ENCODE data around the gene NHSL2.

Gene NHSL2

DNA sequence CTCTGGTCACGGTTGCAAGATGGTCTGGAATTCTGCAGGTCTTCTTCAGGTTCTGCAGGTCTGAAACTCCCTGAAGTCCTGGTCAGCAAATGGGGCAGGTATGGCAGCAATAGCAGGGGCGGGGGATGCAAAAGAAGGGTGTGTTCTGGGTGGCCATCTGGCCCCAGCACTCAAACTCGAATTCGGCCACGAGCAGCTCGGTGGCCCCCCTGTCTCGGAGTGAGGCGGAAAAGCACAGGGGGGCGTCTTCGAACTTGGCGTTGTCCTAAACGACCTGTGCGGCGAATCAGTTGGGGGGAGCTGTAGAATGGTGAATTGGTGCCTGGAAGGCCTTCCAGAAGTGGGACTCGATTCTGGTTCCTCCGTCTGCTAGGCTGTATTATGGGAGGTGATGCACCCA is 219.0 kb downstream of the NHSL2 start:
- Histone ChIP-seq H3K4me3 (ENCODE audit: control insufficient read depth in 1 of 7, extremely low read depth in 1 of 7, insufficient read depth in 4 of 7, low read depth in 2 of 7, low read length in 6 of 7) (no peak overlapping the region), H3K9me3 (ENCODE audit: control extremely low read depth in 1 of 5, control insufficient read depth in 4 of 5, insufficient read depth in 2 of 5, low read depth in 1 of 5, low read length in 4 of 5) (no peaks in the 10 kb centered on the region), H3K27me3 (replicated peaks in 2 of 5; ENCODE audit: control insufficient read depth in 4 of 5, insufficient read depth in 5 of 5, low read length in 4 of 5) (peaks cover 0 to 49% (median 0%) of the 10 kb centered on the region in 5 experiments), H3K36me3 (ENCODE audit: control insufficient read depth in 4 of 4, insufficient read depth in 4 of 4, low read length in 3 of 4) (peaks cover 0 to 16% (median 7%) of the 10 kb centered on the region in 4 experiments), H3K27ac (ENCODE audit: insufficient read depth in 1 of 2, low read depth in 1 of 2, low read length in 2 of 2, poor library complexity in 1 of 2, severe bottlenecking in 2 of 2) (no peak overlapping the region), H3K4me1 (ENCODE audit: control extremely low read depth in 1 of 4, control insufficient read depth in 4 of 4, insufficient read depth in 4 of 4, low read length in 3 of 4) (peaks cover 10 to 57% (median 36%) of the 10 kb centered on the region in 4 experiments)
- CTCF ChIA-PET = interaction anchor here (0.7 to 10.1 kb wide), 5 partner anchors 15 to 394 kb away, joined by 3 to 127 read pairs (median 3); no protein-coding TSS in a partner anchor
- POLR2A ChIA-PET = no interaction called here
- DNase-seq = no peak
- WGBS (ENCODE audit: insufficient coverage) = 93% methylated on average over 15 of the region's 16 CpGs

DNA sequence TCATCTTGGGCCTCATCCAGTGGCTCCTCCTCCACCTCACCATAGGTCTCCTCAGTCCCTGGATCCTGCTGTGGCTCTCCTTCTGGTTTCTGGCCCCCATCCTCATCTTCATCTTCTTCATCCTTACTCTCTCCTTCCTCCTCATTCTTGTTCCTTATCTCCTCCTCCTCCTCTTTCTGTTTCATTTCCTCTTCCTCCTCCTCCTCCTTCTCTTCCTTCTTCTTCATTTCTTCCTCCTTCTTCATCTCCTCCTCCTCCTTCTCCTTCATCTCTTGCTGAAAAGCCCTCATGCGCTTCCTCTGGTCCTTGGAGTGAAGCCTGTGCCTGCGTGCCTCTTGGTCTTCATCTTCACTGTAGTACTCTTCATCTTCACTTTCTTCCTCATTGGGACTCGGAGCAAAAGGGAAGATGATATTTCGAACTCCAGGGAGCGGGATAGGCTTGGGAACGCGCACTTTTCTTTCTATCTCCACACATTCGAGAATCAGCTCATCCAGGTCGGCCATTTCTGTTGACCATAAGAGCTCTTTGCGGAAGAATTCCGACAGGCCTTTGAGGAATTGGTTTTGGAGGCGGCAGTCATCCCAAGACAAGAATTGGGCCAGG is 219.6 kb downstream of the NHSL2 start:
- Histone ChIP-seq H3K9me3 (ENCODE audit: control extremely low read depth in 1 of 5, control insufficient read depth in 4 of 5, insufficient read depth in 2 of 5, low read depth in 1 of 5, low read length in 4 of 5) (no peaks in the 10 kb centered on the region), H3K27me3 (replicated peaks in 2 of 5; ENCODE audit: control insufficient read depth in 4 of 5, insufficient read depth in 5 of 5, low read length in 4 of 5) (peaks cover 0 to 52% (median 0%) of the 10 kb centered on the region in 5 experiments), H3K4me3 (ENCODE audit: control insufficient read depth in 1 of 7, extremely low read depth in 1 of 7, insufficient read depth in 4 of 7, low read depth in 2 of 7, low read length in 6 of 7) (no peak overlapping the region), H3K27ac (ENCODE audit: insufficient read depth in 1 of 2, low read depth in 1 of 2, low read length in 2 of 2, poor library complexity in 1 of 2, severe bottlenecking in 2 of 2) (no peak overlapping the region), H3K4me1 (ENCODE audit: control extremely low read depth in 1 of 4, control insufficient read depth in 4 of 4, insufficient read depth in 4 of 4, low read length in 3 of 4) (peaks cover 7 to 51% (median 30%) of the 10 kb centered on the region in 4 experiments), H3K36me3 (ENCODE audit: control insufficient read depth in 4 of 4, insufficient read depth in 4 of 4, low read length in 3 of 4) (peaks cover 0 to 16% (median 7%) of the 10 kb centered on the region in 4 experiments)
- ChIA-PET POLR2A (no interaction called here), CTCF (interaction anchor here (0.8 to 10.1 kb wide), 4 partner anchors 15 to 144 kb away, joined by 3 to 127 read pairs (median 3); no protein-coding TSS in a partner anchor)
- WGBS (ENCODE audit: insufficient coverage) = 90% methylated on average over 12 of the region's 12 CpGs
- no peak for DNase-seq

DNA sequence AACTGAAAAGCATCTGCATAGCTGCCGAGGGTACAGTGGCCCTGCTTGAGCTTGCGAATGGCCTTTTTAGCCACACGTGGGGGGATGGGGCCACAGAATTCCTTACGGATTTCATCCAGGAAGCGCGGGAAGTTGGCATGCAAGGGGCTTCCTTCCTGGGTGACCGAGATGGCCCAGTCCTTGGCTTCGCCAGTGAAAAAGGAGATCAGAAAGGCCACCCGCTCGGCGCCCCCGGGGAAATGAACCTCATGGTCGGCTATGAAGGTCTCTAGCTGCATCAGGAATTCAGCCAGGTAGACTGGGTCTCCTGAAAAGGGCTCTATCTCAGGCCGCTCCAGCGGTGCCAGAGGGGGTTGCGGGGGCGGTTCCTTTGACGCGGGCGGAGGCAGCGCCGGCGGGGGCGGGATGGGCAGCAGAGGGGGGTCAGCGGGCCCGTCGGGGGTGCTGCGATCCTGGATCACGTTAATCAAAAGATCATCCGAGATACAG is 220.2 kb downstream of the NHSL2 start:
- peak overlapping the region in 4 of 7 experiments; percentile 32 to 65 (median 48) for H3K4me3 ChIP-seq (ENCODE audit: control insufficient read depth in 1 of 7, extremely low read depth in 1 of 7, insufficient read depth in 4 of 7, low read depth in 2 of 7, low read length in 6 of 7)
- peaks cover 0 to 56% (median 0%) of the 10 kb centered on the region in 5 experiments for H3K27me3 ChIP-seq (replicated peaks in 2 of 5; ENCODE audit: control insufficient read depth in 4 of 5, insufficient read depth in 5 of 5, low read length in 4 of 5)
- H3K36me3 ChIP-seq (ENCODE audit: control insufficient read depth in 4 of 4, insufficient read depth in 4 of 4, low read length in 3 of 4) = peaks cover 0 to 16% (median 7%) of the 10 kb centered on the region in 4 experiments
- H3K4me1 ChIP-seq (ENCODE audit: control extremely low read depth in 1 of 4, control insufficient read depth in 4 of 4, insufficient read depth in 4 of 4, low read length in 3 of 4) = peaks cover 7 to 46% (median 25%) of the 10 kb centered on the region in 4 experiments
- no peak for DNase-seq
- ChIA-PET POLR2A (interaction anchor here (1.1 kb wide), 1 partner anchor 100 kb away, joined by 3 read pairs; no protein-coding TSS in a partner anchor), CTCF (interaction anchor here (1.3 to 10.1 kb wide), 4 partner anchors 34 to 133 kb away, joined by 3 to 127 read pairs (median 4); no protein-coding TSS in a partner anchor)
- H3K27ac ChIP-seq (ENCODE audit: insufficient read depth in 1 of 2, low read depth in 1 of 2, low read length in 2 of 2, poor library complexity in 1 of 2, severe bottlenecking in 2 of 2) = no peak overlapping the region
- WGBS (ENCODE audit: insufficient coverage) = 55% methylated on average over 23 of the region's 30 CpGs
- no peaks in the 10 kb centered on the region for H3K9me3 ChIP-seq (ENCODE audit: control extremely low read depth in 1 of 5, control insufficient read depth in 4 of 5, insufficient read depth in 2 of 5, low read depth in 1 of 5, low read length in 4 of 5)

DNA sequence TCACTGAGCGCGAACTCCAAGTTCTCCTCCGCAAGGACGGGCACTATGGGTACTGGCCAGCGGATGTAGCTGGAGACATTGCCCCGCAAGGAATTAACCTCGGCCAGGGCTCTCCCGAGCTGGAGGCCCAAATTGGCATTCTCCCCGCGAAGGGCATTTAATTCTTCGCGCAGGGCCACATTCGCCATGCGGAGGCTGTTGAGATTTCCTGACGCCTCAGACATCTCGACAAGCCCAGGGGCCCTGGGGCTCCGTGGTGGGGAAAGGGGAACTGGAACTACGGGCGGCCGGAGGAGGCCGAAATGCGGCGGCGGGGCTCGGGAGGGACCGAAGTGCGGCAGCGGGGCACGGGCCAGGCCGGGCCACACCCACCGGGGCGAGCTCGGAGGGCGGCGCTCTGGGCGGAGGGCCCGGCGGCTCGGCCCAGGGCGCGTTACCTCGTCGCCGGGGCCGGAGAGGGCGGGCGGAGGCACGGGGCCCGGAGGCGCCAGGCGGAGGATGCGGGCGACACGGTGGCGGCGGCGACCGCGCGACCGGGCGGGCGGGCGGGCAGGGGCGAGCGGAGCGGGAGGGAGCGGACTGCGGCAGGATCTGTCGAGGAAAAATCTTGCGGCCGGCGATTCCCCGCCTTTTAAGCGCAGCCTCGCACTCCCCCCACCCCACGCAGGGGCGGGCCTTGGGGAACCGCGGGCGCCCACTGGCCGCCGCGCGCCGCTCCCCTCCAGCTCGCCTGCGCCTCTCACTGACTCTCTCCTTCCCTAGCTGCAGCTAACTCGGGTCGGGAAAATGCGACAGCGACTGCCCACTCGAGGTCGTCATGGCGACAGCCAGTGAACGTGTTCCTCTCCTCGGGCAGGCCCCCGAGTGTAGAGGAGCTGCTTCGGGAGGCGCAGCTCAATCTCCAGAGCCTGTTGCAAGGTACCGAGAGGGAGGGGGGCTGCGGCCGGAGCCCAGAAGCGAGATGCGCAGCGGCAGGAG is 221.0 kb downstream of the NHSL2 start, which contains the start of gene RTL5:
TSS of gene RTL5 (minus strand) at position 599 of the 978 bp plus-strand sequence.
- H3K27me3 ChIP-seq (replicated peaks in 2 of 5; ENCODE audit: control insufficient read depth in 4 of 5, insufficient read depth in 5 of 5, low read length in 4 of 5) = peaks cover 0 to 56% (median 0%) of the 10 kb centered on the region in 5 experiments
- H3K36me3 ChIP-seq (ENCODE audit: control insufficient read depth in 4 of 4, insufficient read depth in 4 of 4, low read length in 3 of 4) = peaks cover 0 to 16% (median 7%) of the 10 kb centered on the region in 4 experiments
- POLR2A ChIA-PET = interaction anchor here (0.6 to 1.1 kb wide), 3 partner anchors 10 to 224 kb away, joined by 3 to 4 read pairs (median 3); no protein-coding TSS in a partner anchor
- CTCF ChIA-PET = interaction anchor here (0.7 to 10.1 kb wide), 7 partner anchors 9 to 133 kb away, joined by 3 to 127 read pairs (median 4); no protein-coding TSS in a partner anchor
- no peaks in the 10 kb centered on the region for H3K9me3 ChIP-seq (ENCODE audit: control extremely low read depth in 1 of 5, control insufficient read depth in 4 of 5, insufficient read depth in 2 of 5, low read depth in 1 of 5, low read length in 4 of 5)
- DNase-seq = peak; percentile 69 to 85 (median 82)
- peaks cover 7 to 38% (median 17%) of the 10 kb centered on the region in 4 experiments for H3K4me1 ChIP-seq (ENCODE audit: control extremely low read depth in 1 of 4, control insufficient read depth in 4 of 4, insufficient read depth in 4 of 4, low read length in 3 of 4)
- peak within 1 kb of the TSS in 6 of 7 experiments; percentile 15 to 65 (median 36) for H3K4me3 ChIP-seq (ENCODE audit: control insufficient read depth in 1 of 7, extremely low read depth in 1 of 7, insufficient read depth in 4 of 7, low read depth in 2 of 7, low read length in 6 of 7)
- WGBS (ENCODE audit: insufficient coverage) = 26% methylated on average over 95 of the region's 106 CpGs
- no peak within 1 kb of the TSS for H3K27ac ChIP-seq (ENCODE audit: insufficient read depth in 1 of 2, low read depth in 1 of 2, low read length in 2 of 2, poor library complexity in 1 of 2, severe bottlenecking in 2 of 2)

DNA sequence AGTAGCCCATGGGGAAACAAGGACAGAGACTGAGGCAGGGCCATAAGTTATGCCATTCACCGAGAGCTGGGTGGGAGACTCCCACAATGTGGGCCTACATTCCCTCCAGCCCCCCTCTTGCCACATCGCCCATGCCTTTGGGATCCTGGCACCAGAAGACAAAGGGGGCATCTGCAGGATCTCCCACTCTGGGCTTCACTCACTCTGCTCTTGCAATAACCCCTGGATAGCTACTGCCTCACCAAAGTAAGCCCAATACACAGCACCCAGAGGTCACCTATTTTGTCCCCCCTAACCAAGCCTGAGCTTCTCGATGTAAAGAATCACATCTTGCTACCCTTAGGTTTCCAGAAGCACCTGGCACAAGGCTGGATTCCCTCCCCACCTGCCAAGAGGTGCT is 221.8 kb downstream of the NHSL2 start:
- ChIA-PET POLR2A (interaction anchor here (0.6 to 1.1 kb wide), 2 partner anchors 10 to 224 kb away, joined by 3 to 4 read pairs; no protein-coding TSS in a partner anchor), CTCF (interaction anchor here (0.7 to 10.1 kb wide), 5 partner anchors 9 to 134 kb away, joined by 3 to 127 read pairs (median 5); no protein-coding TSS in a partner anchor)
- Histone ChIP-seq H3K27ac (ENCODE audit: insufficient read depth in 1 of 2, low read depth in 1 of 2, low read length in 2 of 2, poor library complexity in 1 of 2, severe bottlenecking in 2 of 2) (no peak overlapping the region), H3K9me3 (ENCODE audit: control extremely low read depth in 1 of 5, control insufficient read depth in 4 of 5, insufficient read depth in 2 of 5, low read depth in 1 of 5, low read length in 4 of 5) (no peaks in the 10 kb centered on the region), H3K4me1 (ENCODE audit: control extremely low read depth in 1 of 4, control insufficient read depth in 4 of 4, insufficient read depth in 4 of 4, low read length in 3 of 4) (peaks cover under 1 to 29% (median 9%) of the 10 kb centered on the region in 4 experiments), H3K27me3 (replicated peaks in 2 of 5; ENCODE audit: control insufficient read depth in 4 of 5, insufficient read depth in 5 of 5, low read length in 4 of 5) (peaks cover 0 to 56% (median 0%) of the 10 kb centered on the region in 5 experiments), H3K36me3 (ENCODE audit: control insufficient read depth in 4 of 4, insufficient read depth in 4 of 4, low read length in 3 of 4) (peaks cover 0 to 16% (median 8%) of the 10 kb centered on the region in 4 experiments), H3K4me3 (ENCODE audit: control insufficient read depth in 1 of 7, extremely low read depth in 1 of 7, insufficient read depth in 4 of 7, low read depth in 2 of 7, low read length in 6 of 7) (peak overlapping the region in 2 of 7 experiments; percentile 55 to 65)
- 82% methylated on average over 2 of the region's 3 CpGs for WGBS (ENCODE audit: insufficient coverage)
- no peak for DNase-seq

DNA sequence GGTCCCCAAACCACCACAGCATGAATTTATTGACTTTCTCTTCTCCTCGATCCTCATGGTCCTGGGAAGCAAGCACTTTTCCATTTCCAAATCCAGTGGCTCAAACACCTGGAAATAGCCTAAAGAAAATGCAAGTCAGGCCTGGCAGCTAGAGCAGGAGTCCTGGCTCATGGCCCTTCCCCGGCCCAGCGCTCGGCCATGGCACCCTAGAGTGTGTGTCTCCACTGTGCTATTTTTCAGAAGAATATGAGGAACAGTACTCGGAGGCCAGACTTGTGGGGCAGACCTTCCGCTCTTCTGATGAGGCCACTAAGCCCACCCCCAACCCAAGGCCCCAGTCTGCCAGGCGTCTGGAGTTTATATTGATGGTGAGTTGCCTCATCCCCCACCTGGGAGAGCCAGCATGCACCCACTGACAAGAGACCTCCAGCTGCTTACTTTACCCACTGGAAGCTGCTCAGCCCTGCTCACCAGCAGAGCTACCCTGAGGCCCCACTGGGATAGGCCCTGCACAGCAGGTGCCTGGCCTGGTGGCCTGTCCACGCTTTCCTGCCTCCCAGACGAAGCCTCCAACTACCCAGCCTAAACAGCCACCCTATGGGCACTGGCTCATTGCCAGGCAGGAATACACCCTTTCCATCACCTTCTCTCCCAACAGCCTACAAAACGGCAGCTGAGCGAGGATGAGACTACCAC is 223.4 kb downstream of the NHSL2 start:
- no peak overlapping the region for H3K27ac ChIP-seq (ENCODE audit: insufficient read depth in 1 of 2, low read depth in 1 of 2, low read length in 2 of 2, poor library complexity in 1 of 2, severe bottlenecking in 2 of 2)
- CTCF ChIA-PET = no interaction called here
- H3K4me1 ChIP-seq (ENCODE audit: control extremely low read depth in 1 of 4, control insufficient read depth in 4 of 4, insufficient read depth in 4 of 4, low read length in 3 of 4) = peaks cover 0 to 15% (median 5%) of the 10 kb centered on the region in 4 experiments
- H3K4me3 ChIP-seq (ENCODE audit: control insufficient read depth in 1 of 7, extremely low read depth in 1 of 7, insufficient read depth in 4 of 7, low read depth in 2 of 7, low read length in 6 of 7) = no peak overlapping the region
- H3K36me3 ChIP-seq (ENCODE audit: control insufficient read depth in 4 of 4, insufficient read depth in 4 of 4, low read length in 3 of 4) = peaks cover 0 to 25% (median 16%) of the 10 kb centered on the region in 4 experiments
- H3K27me3 ChIP-seq (replicated peaks in 2 of 5; ENCODE audit: control insufficient read depth in 4 of 5, insufficient read depth in 5 of 5, low read length in 4 of 5) = peaks cover 0 to 51% (median 0%) of the 10 kb centered on the region in 5 experiments
- POLR2A ChIA-PET = no interaction called here
- no peak for DNase-seq
- WGBS (ENCODE audit: insufficient coverage) = 88% methylated on average over 7 of the region's 11 CpGs
- no peaks in the 10 kb centered on the region for H3K9me3 ChIP-seq (ENCODE audit: control extremely low read depth in 1 of 5, control insufficient read depth in 4 of 5, insufficient read depth in 2 of 5, low read depth in 1 of 5, low read length in 4 of 5)
